Mucosa of descending colon (tissue), 3 donors: ENCODE data around the gene SH3BP4. TPM values are rescaled to one million over a fixed set of nuclear protein-coding genes. Genes with fewer than 3 reads are reported as not detected.

ENCODE experiments used
- ATAC-seq: fragments of 200-7000 bp; cut with Tn5 transposase; one replicate; pipeline ENCODE4 v1.9.1; 2020; ENCODE audit warnings: mild to moderate bottlenecking, moderate library complexity
- DNase-seq, 3 donors: peaks; one replicate each; pipeline ENCODE4 v3.0.0-alpha.2; 2020
- H3K36me3 ChIP-seq: fragments of 200-600 bp; one replicate; pipeline ENCODE4 v1.8.0; 2021; ENCODE audit warnings: low read depth, mild to moderate bottlenecking
- H3K4me1 ChIP-seq: fragments of 200-600 bp; one replicate; pipeline ENCODE4 v1.8.0; 2021; ENCODE audit warnings: low read depth, mild to moderate bottlenecking
- H3K4me3 ChIP-seq: fragments of 200-600 bp; one replicate; pipeline ENCODE4 v1.8.0; 2021; ENCODE audit warnings: mild to moderate bottlenecking
- H3K9me3 ChIP-seq: fragments of 200-600 bp; one replicate; pipeline ENCODE4 v1.8.0; 2021; ENCODE audit warnings: mild to moderate bottlenecking
- intact Hi-C, 2 donors: fragments of 100-400 bp; cut with DNase I in 1 of 2; cut with micrococcal nuclease in 1 of 2; formaldehyde crosslinking; loops; one replicate each; pipeline versions ENCODE4 v1.11.0 to v1.11.1; 2022; cut with DNase I, micrococcal nuclease
- total RNA-seq, 3 donors: library from RNA; stranded (reverse); fragmentation: NEBNext Ultra II Directional in 2 of 3; extraction: Animal tissue kit (Norgen Biotek cat#: 25700) in 2 of 3; gene quantifications; one replicate each; pipeline versions ENCODE4 v1.2.1 to v1.2.4, GENCODE V29; 2021 to 2023
- TF ChIP-seq, protein P1 (sequence below): fragments of 200-600 bp; IDR thresholded peaks from one replicate; pipeline ENCODE4 v1.8.0; 2022; ENCODE audit warnings: antibody characterized with exemption, mild to moderate bottlenecking
- donor health status: DM: no; HTN: no; CAD: no; lungs with moderate emphysema.
- donor health status: DM: no; HTN: no; CAD: no.
- donor health status: DM: no; HTN: yes; CAD: no.

SH3BP4 gene
- total RNA-seq, 3 donors from 2014 or later: 18.0 to 30.4 (median 29.6) TPM

- intact Hi-C loops: no loop called here
- DNase-seq: peak in 2 of 3 donors; percentile 55 to 58
- Histone ChIP-seq H3K4me3 (no peak overlapping the region), H3K4me1 (peaks cover 53% of the 10 kb centered on the region), H3K36me3 (no peaks in the 10 kb centered on the region), H3K9me3 (no peaks in the 10 kb centered on the region)
- peak; percentile 79 for ATAC-seq
- TF ChIP-seq, protein P1, sequence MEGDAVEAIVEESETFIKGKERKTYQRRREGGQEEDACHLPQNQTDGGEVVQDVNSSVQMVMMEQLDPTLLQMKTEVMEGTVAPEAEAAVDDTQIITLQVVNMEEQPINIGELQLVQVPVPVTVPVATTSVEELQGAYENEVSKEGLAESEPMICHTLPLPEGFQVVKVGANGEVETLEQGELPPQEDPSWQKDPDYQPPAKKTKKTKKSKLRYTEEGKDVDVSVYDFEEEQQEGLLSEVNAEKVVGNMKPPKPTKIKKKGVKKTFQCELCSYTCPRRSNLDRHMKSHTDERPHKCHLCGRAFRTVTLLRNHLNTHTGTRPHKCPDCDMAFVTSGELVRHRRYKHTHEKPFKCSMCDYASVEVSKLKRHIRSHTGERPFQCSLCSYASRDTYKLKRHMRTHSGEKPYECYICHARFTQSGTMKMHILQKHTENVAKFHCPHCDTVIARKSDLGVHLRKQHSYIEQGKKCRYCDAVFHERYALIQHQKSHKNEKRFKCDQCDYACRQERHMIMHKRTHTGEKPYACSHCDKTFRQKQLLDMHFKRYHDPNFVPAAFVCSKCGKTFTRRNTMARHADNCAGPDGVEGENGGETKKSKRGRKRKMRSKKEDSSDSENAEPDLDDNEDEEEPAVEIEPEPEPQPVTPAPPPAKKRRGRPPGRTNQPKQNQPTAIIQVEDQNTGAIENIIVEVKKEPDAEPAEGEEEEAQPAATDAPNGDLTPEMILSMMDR: no peak
These were observed 31.4 kb downstream of the SH3BP4 start for GRCh38 chr2:234983011-234983726.

DNA sequence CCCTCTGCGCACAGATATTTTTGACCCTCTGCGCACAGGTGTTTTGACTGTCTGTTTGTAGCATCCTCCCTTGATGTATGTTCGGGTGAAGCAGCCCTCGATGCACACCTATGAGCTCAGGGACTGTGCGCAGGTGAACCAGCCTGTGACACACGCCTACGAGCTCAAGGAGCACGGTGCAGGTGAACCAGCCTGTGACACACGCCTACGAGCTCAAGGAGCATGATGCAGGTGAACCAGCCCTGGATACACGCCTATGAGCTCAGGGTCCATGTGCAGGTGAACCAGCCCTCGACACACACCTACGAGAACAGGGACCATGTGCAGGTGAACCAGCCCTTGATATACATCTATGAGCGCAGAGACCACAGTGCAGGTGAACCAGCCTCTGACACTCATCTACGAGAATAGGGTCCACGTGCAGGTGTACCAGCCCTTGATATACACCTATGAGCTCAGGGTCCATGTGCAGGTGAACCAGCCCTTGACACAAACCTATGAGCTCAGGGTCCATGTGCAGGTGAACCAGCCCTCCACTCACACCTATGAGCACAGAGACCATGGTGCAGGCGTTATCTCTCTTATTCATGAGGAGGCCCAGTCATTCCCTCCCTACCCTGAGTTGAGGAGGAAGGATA is 33.9 kb downstream of the SH3BP4 start:
- TF ChIP-seq, protein P1: no peak
- H3K4me1 ChIP-seq: peaks cover 43% of the 10 kb centered on the region
- intact Hi-C loops: no loop called here
- H3K9me3 ChIP-seq: no peaks in the 10 kb centered on the region
- H3K4me3 ChIP-seq: no peak overlapping the region
- no peak for ATAC-seq
- H3K36me3 ChIP-seq: no peaks in the 10 kb centered on the region
- DNase-seq: peak in 1 of 3 donors; percentile 18

DNA sequence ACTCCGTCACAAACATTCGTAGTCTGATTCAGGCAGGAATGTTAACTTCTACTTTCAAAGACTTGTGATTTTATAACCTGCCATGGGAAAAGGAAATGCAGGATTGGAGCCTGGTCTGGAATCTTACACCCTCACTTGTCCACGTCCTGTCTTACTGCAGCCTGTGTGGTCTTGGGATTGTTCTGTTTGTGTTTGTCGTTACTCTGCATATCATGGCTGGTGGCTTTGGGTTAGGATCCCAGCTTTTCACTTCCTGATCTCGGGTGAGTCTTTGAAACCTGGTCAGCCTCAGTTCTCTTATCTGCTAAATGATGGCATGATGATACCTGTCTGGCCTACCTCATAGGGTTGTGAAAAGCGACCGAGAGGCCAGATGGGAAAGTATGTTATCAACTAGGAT is 34.6 kb downstream of the SH3BP4 start:
- ATAC-seq: no peak
- no peaks in the 10 kb centered on the region for H3K36me3 ChIP-seq
- no peak overlapping the region for H3K4me3 ChIP-seq
- TF ChIP-seq, protein P1: no peak
- H3K9me3 ChIP-seq: no peaks in the 10 kb centered on the region
- H3K4me1 ChIP-seq: peaks cover 36% of the 10 kb centered on the region
- no peak for DNase-seq
- intact Hi-C loops: no loop called here

DNA sequence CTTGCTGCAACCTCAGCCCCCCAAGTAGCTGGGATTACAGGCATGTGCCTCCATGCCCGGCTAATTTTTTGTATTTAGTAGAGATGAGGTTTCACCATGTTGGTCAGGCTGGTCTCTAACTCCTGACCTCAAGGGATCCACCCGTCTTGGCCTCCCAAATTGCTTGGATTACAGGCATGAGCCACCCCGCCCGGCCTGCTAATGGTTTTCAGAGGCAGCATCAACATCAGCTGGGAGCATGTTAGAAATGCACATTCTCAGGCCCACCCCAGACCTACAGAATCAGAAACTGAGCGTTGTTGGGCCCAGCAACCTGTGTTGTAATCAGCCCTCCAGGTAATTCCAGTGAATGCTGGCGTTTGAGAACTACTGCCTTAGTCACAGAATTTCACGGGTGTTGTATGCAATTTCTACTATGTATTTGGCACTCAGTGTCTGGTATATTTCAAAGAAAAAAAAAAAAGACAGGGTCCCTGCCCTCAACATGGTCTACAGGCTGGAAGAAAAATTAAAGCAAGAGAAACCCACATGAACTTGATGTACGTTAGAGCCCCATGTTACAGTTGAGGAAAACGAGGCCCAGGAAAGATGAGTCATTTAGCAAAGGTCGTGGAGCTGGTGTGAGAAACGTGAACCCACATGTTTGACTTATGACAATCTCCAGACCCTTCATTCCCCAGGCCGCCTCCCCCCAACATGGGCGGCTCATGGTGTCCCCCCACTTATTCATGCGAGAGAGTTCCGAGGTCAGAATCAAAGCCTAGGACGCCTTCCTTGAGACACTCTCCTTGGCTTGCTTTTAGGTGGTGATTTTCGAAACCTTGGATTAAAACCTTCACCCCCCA is 35.3 kb downstream of the SH3BP4 start:
- TF ChIP-seq, protein P1: no peak
- H3K9me3 ChIP-seq: no peaks in the 10 kb centered on the region
- intact Hi-C loops: no loop called here
- peaks cover 29% of the 10 kb centered on the region for H3K4me1 ChIP-seq
- no peaks in the 10 kb centered on the region for H3K36me3 ChIP-seq
- ATAC-seq (no peak), DNase-seq (peak in 1 of 3 donors; percentile 31)
- H3K4me3 ChIP-seq: no peak overlapping the region

DNA sequence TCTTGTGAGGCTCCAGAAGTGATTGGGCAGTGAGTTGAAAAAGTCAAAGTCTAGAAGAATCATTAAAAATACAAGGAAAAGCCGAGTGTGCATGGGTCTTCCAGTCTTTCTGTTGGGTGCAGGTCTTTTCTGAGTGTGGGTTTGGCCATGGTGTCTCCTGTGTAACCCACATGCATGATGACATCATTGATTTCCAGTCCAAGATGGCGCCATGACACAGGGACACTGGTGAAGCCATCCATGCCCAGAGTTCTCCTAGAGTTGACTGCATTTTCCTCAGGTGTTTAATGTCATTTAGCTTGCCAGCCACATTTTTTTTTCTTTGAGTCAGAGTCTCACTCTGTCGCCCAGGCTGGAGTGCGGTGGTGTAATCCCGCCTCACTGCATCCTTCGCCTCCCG is 35.9 kb downstream of the SH3BP4 start:
- no peak for ATAC-seq
- no peaks in the 10 kb centered on the region for H3K36me3 ChIP-seq
- H3K4me3 ChIP-seq: no peak overlapping the region
- intact Hi-C loops: no loop called here
- H3K9me3 ChIP-seq: no peaks in the 10 kb centered on the region
- TF ChIP-seq, protein P1: no peak
- peaks cover 22% of the 10 kb centered on the region for H3K4me1 ChIP-seq
- no peak for DNase-seq
